K562 (cell line): ENCODE results near the gene TPK1.

Experiments
- CBX2 ChIP-seq: fragments of 200-600 bp; sonication (generic); IDR thresholded peaks from one replicate; pipeline ENCODE4 v1.6.1; 2012; ENCODE audit warnings: mild to moderate bottlenecking, low read length, inconsistent platforms; ENCODE audit not compliant: insufficient read depth, poor library complexity, severe bottlenecking
- MEF2A ChIP-seq: IDR thresholded peaks from 2 replicates; pipeline ENCODE4 v1.6.1; 2011; ENCODE audit warnings: low read depth, mild to moderate bottlenecking, low read length, moderate library complexity; ENCODE audit not compliant: control insufficient read depth
- MIER1 ChIP-seq: fragments of 450-650 bp; IDR thresholded peaks from 2 replicates; pipeline ENCODE4 v1.6.1; 2016; ENCODE audit warnings: antibody characterized with exemption, mild to moderate bottlenecking, low read depth
- MYNN ChIP-seq, 2 experiments: sonication (generic); formaldehyde crosslinking in 1 of 2; IDR thresholded peaks; 2 replicates each; pipeline versions ENCODE4 v1.5.0 to v1.6.1; 2016 to 2020; ENCODE audit warnings: antibody characterized with exemption in 1 of 2, missing genetic modification reagents in 1 of 2
- NR3C1 ChIP-seq: sonication (generic); formaldehyde crosslinking; IDR thresholded peaks from 2 replicates; pipeline ENCODE4 v1.8.1; 2022; ENCODE audit warnings: missing genetic modification reagents
- POLR2A ChIP-seq: fragments of 450-650 bp; conservative IDR thresholded peaks from 2 replicates; pipeline ENCODE4 v1.6.1; 2016
- RBM22 ChIP-seq: fragments of 200-400 bp; formaldehyde crosslinking; IDR thresholded peaks from 2 replicates; pipeline ENCODE4 v1.6.1; 2018; ENCODE audit warnings: low read length, low read depth; ENCODE audit not compliant: poor library complexity, severe bottlenecking
- TCF3 ChIP-seq: sonication (generic); formaldehyde crosslinking; IDR thresholded peaks from 2 replicates; pipeline ENCODE4 v1.4.0; 2020; ENCODE audit warnings: mild to moderate bottlenecking, missing genetic modification reagents
- ZNF354B ChIP-seq: fragments of 250-450 bp; sonication (Bioruptor Pico); IDR thresholded peaks from 2 replicates; pipeline ENCODE4 v1.4.0; 2020
- TF ChIP-seq, protein P1 (sequence below), 3 experiments: IDR thresholded peaks in 2 of 3; conservative IDR thresholded peaks in 1 of 3; 2 replicates each; pipeline ENCODE4 v1.5.1; 2011 to 2012; ENCODE audit warnings: low read length in 3 of 3, mild to moderate bottlenecking in 3 of 3, control low read depth in 2 of 3, improper control_type of control experiment in 1 of 3, inconsistent platforms in 1 of 3, low read depth in 1 of 3, mixed read lengths in 1 of 3, moderate library complexity in 1 of 3; ENCODE audit not compliant: insufficient read depth in 2 of 3
- TF ChIP-seq, protein P2 (sequence below): fragments of 450-650 bp; IDR thresholded peaks from 2 replicates; pipeline ENCODE4 v1.6.1; 2016; ENCODE audit warnings: borderline replicate concordance

DNA sequence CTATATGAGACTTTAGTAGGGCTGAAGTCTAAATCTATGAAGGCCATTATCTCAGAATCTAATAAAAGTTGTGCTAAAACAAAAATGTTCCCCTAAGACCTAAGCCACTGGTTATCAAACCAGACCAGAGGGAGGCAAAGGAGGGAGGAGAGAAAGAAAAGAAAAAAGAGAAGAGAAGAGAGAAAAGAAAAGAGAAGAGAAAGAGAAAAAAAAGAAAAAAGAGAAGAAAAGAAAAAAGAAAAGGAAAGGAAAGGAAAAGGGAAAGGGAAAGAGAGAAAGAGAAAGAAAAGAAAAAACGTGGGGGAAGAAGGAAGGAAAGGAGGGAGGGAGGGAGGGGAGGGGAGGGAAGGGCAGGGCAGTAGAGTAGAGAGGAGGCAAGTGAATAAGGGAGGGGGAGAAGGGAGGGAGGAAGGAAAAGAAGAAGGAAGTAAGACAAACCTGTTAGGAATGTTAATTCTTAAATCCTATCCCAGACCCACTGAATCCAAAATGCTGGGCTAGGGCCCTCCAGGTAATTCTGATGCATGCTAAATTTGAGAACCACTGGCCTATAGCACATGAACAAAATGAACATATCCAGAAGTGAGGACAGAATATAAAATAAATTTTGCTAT lies 98.9 kb downstream of the TPK1 start:
- TF ChIP-seq CBX2 (no peak), TCF3 (no peak), MIER1 (no peak), MEF2A (no peak), NR3C1 (no peak), ZNF354B (CRISPR knock-in tag) (no peak), RBM22 (no peak), MYNN (IDR thresholded peaks at IDR 0.05) (no peak), MYNN (CRISPR knock-in tag; IDR thresholded peaks at IDR 0.05) (no peak), POLR2A (no peak)
- TF ChIP-seq, protein P1, sequence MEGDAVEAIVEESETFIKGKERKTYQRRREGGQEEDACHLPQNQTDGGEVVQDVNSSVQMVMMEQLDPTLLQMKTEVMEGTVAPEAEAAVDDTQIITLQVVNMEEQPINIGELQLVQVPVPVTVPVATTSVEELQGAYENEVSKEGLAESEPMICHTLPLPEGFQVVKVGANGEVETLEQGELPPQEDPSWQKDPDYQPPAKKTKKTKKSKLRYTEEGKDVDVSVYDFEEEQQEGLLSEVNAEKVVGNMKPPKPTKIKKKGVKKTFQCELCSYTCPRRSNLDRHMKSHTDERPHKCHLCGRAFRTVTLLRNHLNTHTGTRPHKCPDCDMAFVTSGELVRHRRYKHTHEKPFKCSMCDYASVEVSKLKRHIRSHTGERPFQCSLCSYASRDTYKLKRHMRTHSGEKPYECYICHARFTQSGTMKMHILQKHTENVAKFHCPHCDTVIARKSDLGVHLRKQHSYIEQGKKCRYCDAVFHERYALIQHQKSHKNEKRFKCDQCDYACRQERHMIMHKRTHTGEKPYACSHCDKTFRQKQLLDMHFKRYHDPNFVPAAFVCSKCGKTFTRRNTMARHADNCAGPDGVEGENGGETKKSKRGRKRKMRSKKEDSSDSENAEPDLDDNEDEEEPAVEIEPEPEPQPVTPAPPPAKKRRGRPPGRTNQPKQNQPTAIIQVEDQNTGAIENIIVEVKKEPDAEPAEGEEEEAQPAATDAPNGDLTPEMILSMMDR (IDR thresholded peaks at IDR 0.05 in 2 of 3, conservative IDR thresholded peaks at IDR 0.05 in 1 of 3; ENCODE audit: insufficient read depth in 2 of 3, low read depth in 1 of 3, low read length in 3 of 3): no peak
- TF ChIP-seq, protein P2, sequence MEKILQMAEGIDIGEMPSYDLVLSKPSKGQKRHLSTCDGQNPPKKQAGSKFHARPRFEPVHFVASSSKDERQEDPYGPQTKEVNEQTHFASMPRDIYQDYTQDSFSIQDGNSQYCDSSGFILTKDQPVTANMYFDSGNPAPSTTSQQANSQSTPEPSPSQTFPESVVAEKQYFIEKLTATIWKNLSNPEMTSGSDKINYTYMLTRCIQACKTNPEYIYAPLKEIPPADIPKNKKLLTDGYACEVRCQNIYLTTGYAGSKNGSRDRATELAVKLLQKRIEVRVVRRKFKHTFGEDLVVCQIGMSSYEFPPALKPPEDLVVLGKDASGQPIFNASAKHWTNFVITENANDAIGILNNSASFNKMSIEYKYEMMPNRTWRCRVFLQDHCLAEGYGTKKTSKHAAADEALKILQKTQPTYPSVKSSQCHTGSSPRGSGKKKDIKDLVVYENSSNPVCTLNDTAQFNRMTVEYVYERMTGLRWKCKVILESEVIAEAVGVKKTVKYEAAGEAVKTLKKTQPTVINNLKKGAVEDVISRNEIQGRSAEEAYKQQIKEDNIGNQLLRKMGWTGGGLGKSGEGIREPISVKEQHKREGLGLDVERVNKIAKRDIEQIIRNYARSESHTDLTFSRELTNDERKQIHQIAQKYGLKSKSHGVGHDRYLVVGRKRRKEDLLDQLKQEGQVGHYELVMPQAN: no peak
